ENCODE results near the gene KLHL28.

Gene KLHL28

GRCh38 chr14:44961554-44962333 is at the start of gene KLHL28, which contains the start of gene TOGARAM1:
TSS of gene KLHL28 (minus strand) at chr14:44961947. CDS start at chr14:44945928, 16,019 bp downstream.
TSS of gene TOGARAM1 (plus strand) at chr14:44962190. CDS start at chr14:44962422, 232 bp downstream.
- DNase-seq = peak; percentile 97

GRCh38 chr14:45003924-45004323 is 42.2 kb upstream of the KLHL28 start:
- DNase-seq = no peak

GRCh38 chr14:44995770-44996294 is 34.1 kb upstream of the KLHL28 start:
- no peak for DNase-seq

GRCh38 chr14:44995196-44995595 is 33.4 kb upstream of the KLHL28 start:
- no peak for DNase-seq

GRCh38 chr14:44990533-44990932 is 28.8 kb upstream of the KLHL28 start:
- no peak for DNase-seq

- DNase-seq = no peak
Observed at GRCh38 chr14:44989497-44990440, 28.0 kb upstream of the KLHL28 start.

- DNase-seq = no peak
Observed at GRCh38 chr14:44988694-44989093, 26.9 kb upstream of the KLHL28 start.

- no peak for DNase-seq
Observed at GRCh38 chr14:44982594-44982993, 20.8 kb upstream of the KLHL28 start.

- DNase-seq = no peak
Observed at GRCh38 chr14:44981198-44981597, 19.5 kb upstream of the KLHL28 start.

- no peak for DNase-seq
Observed at GRCh38 chr14:44979740-44980356, 18.1 kb upstream of the KLHL28 start.

GRCh38 chr14:44979273-44979672 is 17.5 kb upstream of the KLHL28 start:
- no peak for DNase-seq

GRCh38 chr14:44971459-44971858 is 9.7 kb upstream of the KLHL28 start:
- no peak for DNase-seq

- DNase-seq = no peak
Observed at GRCh38 chr14:44970907-44971306, 9.2 kb upstream of the KLHL28 start.

- DNase-seq = no peak
Observed at GRCh38 chr14:44968714-44969113, 7.0 kb upstream of the KLHL28 start.

GRCh38 chr14:44966601-44967336 is 5.0 kb upstream of the KLHL28 start:
- DNase-seq = no peak

- no peak for DNase-seq
Observed at GRCh38 chr14:44963775-44964380, 2.1 kb upstream of the KLHL28 start.

- DNase-seq = no peak
Observed at GRCh38 chr14:44963044-44963528, 1.3 kb upstream of the KLHL28 start.

- no peak for DNase-seq
Observed at GRCh38 chr14:44962334-44963043, 742 bp upstream of the KLHL28 start.

- DNase-seq = no peak
Observed at GRCh38 chr14:44961151-44961553, 595 bp downstream of the KLHL28 start.

- DNase-seq = no peak
Observed at GRCh38 chr14:44960646-44961045, 1.1 kb downstream of the KLHL28 start.

GRCh38 chr14:44960146-44960545 is 1.6 kb downstream of the KLHL28 start:
- DNase-seq = no peak
